ENCODE results near the gene PHETA1. TPM values are rescaled to one million over a fixed set of nuclear protein-coding genes. Genes with fewer than 3 reads are reported as not detected.

Gene PHETA1
- polyA plus RNA-seq, 1 of the 3 experiments (the other 2 are of a cell fraction) = 7.3 TPM

GRCh38 chr12:111353026-111353425, 15.9 kb downstream of the PHETA1 start:
- DNase-seq = no peak
- CTCF ChIA-PET = interaction anchor here (0.7 to 0.9 kb wide), 2 partner anchors 22 to 215 kb away, joined by 3 read pairs; no protein-coding TSS in a partner anchor
- no peak for TF ChIP-seq RFX5 (IDR thresholded peaks at IDR 0.05; ENCODE audit: low read length)
- TF ChIP-seq RCOR1 (IDR thresholded peaks at IDR 0.05; ENCODE audit: low read length) = no peak
- TF ChIP-seq SMC3 (IDR thresholded peaks at IDR 0.05; ENCODE audit: low read depth, low read length) = no peak
- no peak for TF ChIP-seq YY1 (IDR thresholded peaks at IDR 0.05; ENCODE audit: low read depth)
- TF ChIP-seq POLR2AphosphoS5 (IDR thresholded peaks at IDR 0.05; ENCODE audit: low read depth, low read length) = no peak
- TF ChIP-seq, protein P1, sequence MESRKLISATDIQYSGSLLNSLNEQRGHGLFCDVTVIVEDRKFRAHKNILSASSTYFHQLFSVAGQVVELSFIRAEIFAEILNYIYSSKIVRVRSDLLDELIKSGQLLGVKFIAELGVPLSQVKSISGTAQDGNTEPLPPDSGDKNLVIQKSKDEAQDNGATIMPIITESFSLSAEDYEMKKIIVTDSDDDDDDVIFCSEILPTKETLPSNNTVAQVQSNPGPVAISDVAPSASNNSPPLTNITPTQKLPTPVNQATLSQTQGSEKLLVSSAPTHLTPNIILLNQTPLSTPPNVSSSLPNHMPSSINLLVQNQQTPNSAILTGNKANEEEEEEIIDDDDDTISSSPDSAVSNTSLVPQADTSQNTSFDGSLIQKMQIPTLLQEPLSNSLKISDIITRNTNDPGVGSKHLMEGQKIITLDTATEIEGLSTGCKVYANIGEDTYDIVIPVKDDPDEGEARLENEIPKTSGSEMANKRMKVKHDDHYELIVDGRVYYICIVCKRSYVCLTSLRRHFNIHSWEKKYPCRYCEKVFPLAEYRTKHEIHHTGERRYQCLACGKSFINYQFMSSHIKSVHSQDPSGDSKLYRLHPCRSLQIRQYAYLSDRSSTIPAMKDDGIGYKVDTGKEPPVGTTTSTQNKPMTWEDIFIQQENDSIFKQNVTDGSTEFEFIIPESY (IDR thresholded peaks at IDR 0.05; ENCODE audit: borderline replicate concordance, low read depth) = no peak
- no peak for TF ChIP-seq JUND (IDR thresholded peaks at IDR 0.05)
- no peak for TF ChIP-seq EZH2phosphoT487 (IDR thresholded peaks at IDR 0.05; ENCODE audit: borderline replicate concordance, low read depth)
- no peak for TF ChIP-seq CHD2 (IDR thresholded peaks at IDR 0.05; ENCODE audit: low read length, partially characterized antibody)
- no peak for TF ChIP-seq RAD21 (IDR thresholded peaks at IDR 0.05; ENCODE audit: low read length)
- TF ChIP-seq TAF1 (IDR thresholded peaks at IDR 0.05; ENCODE audit: borderline replicate concordance, low read depth, low read length) = no peak
- no peak for TF ChIP-seq USF2 (IDR thresholded peaks at IDR 0.05; ENCODE audit: borderline replicate concordance, low read depth, low read length)
- no peak for TF ChIP-seq ELF1 (IDR thresholded peaks at IDR 0.05)
- no peak for TF ChIP-seq REST (IDR thresholded peaks at IDR 0.05; ENCODE audit: low read depth, low read length)
- no peak for TF ChIP-seq TEAD4 (IDR thresholded peaks at IDR 0.05; ENCODE audit: borderline replicate concordance, insufficient read depth)
- no peak for TF ChIP-seq GATA2 (CRISPR knock-in tag; IDR thresholded peaks at IDR 0.05)
- no peak for TF ChIP-seq NFIC (IDR thresholded peaks at IDR 0.05; ENCODE audit: borderline replicate concordance)
- no peaks in the 10 kb centered on the region for H3K4me1 ChIP-seq (ENCODE audit: control insufficient read depth in 1 of 2, insufficient read depth in 2 of 2, low read depth in 1 of 2, low read length in 1 of 2)
- H3K27ac ChIP-seq (ENCODE audit: low read depth in 2 of 2, low read length in 1 of 2) = no peak overlapping the region
- no peak overlapping the region for H3K4me3 ChIP-seq (ENCODE audit: low read depth in 2 of 2, low read length in 1 of 2)
- H3K79me2 ChIP-seq (ENCODE audit: insufficient read depth) = no peaks in the 10 kb centered on the region
- 62% methylated on average over 6 of the region's 7 CpGs for WGBS (ENCODE audit: low lambda C conversion rate)
- no peaks in the 10 kb centered on the region for H3K9me2 ChIP-seq
- no peaks in the 10 kb centered on the region for H3K36me3 ChIP-seq (replicated peaks in 1 of 2; ENCODE audit: control insufficient read depth in 1 of 2, insufficient read depth in 2 of 2, low read length in 1 of 2)
- H3K9ac ChIP-seq = no peak overlapping the region
- H3K9me3 ChIP-seq = no peaks in the 10 kb centered on the region
- no peaks in the 10 kb centered on the region for H3F3A ChIP-seq (replicated peaks; ENCODE audit: insufficient read depth)
- no peak overlapping the region for H2AFZ ChIP-seq (ENCODE audit: low read depth)
- no peak overlapping the region for H3K4me2 ChIP-seq
- no peaks in the 10 kb centered on the region for H3K27me3 ChIP-seq (ENCODE audit: insufficient read depth)
- no peaks in the 10 kb centered on the region for H4K20me1 ChIP-seq (ENCODE audit: insufficient read depth)
- POLR2A ChIA-PET = interaction anchor here (0.5 kb wide), 1 partner anchor 14 kb away, joined by 3 read pairs; no protein-coding TSS in a partner anchor
